HepG2 (cell line): ENCODE data around the gene INTS15. TPM values are rescaled to one million over a fixed set of nuclear protein-coding genes. Genes with fewer than 3 reads are reported as not detected.
A peak's percentile ranks its signal among the peaks of the same experiment; 100 is the strongest.

Experiments used
- FOXC1 ChIP-seq: sonication (generic); formaldehyde crosslinking; IDR thresholded peaks from 2 replicates; pipeline ENCODE4 v1.8.0; 2022; ENCODE audit warnings: mild to moderate bottlenecking, missing genetic modification reagents, borderline replicate concordance
- GATAD2A ChIP-seq: IDR thresholded peaks from 2 replicates; pipeline ENCODE4 v1.6.1; 2016
- HIVEP1 ChIP-seq: sonication (generic); formaldehyde crosslinking; IDR thresholded peaks from 2 replicates; pipeline ENCODE4 v1.4.0; 2020; ENCODE audit warnings: mild to moderate bottlenecking, missing genetic modification reagents
- IKZF5 ChIP-seq: IDR thresholded peaks from 2 replicates; pipeline ENCODE4 v1.6.1; 2018; ENCODE audit warnings: missing genetic modification reagents, mild to moderate bottlenecking, missing compliant biosample characterization
- MED8 ChIP-seq: sonication (generic); formaldehyde crosslinking; IDR thresholded peaks from 2 replicates; pipeline ENCODE4 v1.8.1; 2023; ENCODE audit warnings: mild to moderate bottlenecking, missing genetic modification reagents; ENCODE audit not compliant: insufficient replicate concordance
- NAIF1 ChIP-seq: sonication (generic); formaldehyde crosslinking; IDR thresholded peaks from 2 replicates; pipeline ENCODE4 v1.5.0; 2020; ENCODE audit warnings: mild to moderate bottlenecking, missing genetic modification reagents, borderline replicate concordance
- NR0B2 ChIP-seq: sonication (generic); formaldehyde crosslinking; IDR thresholded peaks from 2 replicates; pipeline ENCODE4 v1.4.0; 2020; ENCODE audit warnings: mild to moderate bottlenecking, missing genetic modification reagents
- PHF8 ChIP-seq: sonication (generic); formaldehyde crosslinking; IDR thresholded peaks from 2 replicates; pipeline ENCODE4 v1.5.0; 2020; ENCODE audit warnings: missing genetic modification reagents
- SIN3A ChIP-seq: IDR thresholded peaks from 2 replicates; pipeline ENCODE4 v1.6.1; 2011; ENCODE audit warnings: low read depth, mild to moderate bottlenecking, control low read depth, low read length, borderline replicate concordance
- SKIL ChIP-seq: sonication (generic); formaldehyde crosslinking; IDR thresholded peaks from 2 replicates; pipeline ENCODE4 v1.8.0; 2022; ENCODE audit warnings: missing genetic modification reagents, mild to moderate bottlenecking, moderate library complexity, borderline replicate concordance
- SPEN ChIP-seq: sonication (generic); formaldehyde crosslinking; IDR thresholded peaks from 2 replicates; pipeline ENCODE4 v1.5.1; 2020; ENCODE audit warnings: low read depth, mild to moderate bottlenecking, missing genetic modification reagents
- STAT5B ChIP-seq: sonication (generic); formaldehyde crosslinking; IDR thresholded peaks from 2 replicates; pipeline ENCODE4 v1.4.0; 2020; ENCODE audit warnings: missing genetic modification reagents
- TAF1 ChIP-seq: sonication (generic); formaldehyde crosslinking; IDR thresholded peaks from 2 replicates; pipeline ENCODE4 v1.4.0; 2020; ENCODE audit warnings: missing genetic modification reagents
- TCF12 ChIP-seq, 2 experiments: fragments of 450-650 bp in 1 of 2; sonication (generic) in 1 of 2; formaldehyde crosslinking in 1 of 2; IDR thresholded peaks; 2 replicates each; pipeline versions ENCODE4 v1.6.1 to v1.8.0; 2017 to 2022; ENCODE audit warnings: antibody characterized with exemption in 1 of 2, mild to moderate bottlenecking in 1 of 2, missing genetic modification reagents in 1 of 2, moderate library complexity in 1 of 2
- THRA ChIP-seq: sonication (generic); formaldehyde crosslinking; IDR thresholded peaks from 2 replicates; pipeline ENCODE4 v1.4.0; 2020; ENCODE audit warnings: missing genetic modification reagents, borderline replicate concordance
- ZFP91 ChIP-seq: sonication (generic); formaldehyde crosslinking; IDR thresholded peaks from 2 replicates; pipeline ENCODE4 v1.9.0; 2022; ENCODE audit warnings: missing genetic modification reagents, mild to moderate bottlenecking, borderline replicate concordance
- ZNF3 ChIP-seq: IDR thresholded peaks from 2 replicates; pipeline ENCODE4 v1.7.0; 2017; ENCODE audit warnings: inconsistent platforms
- ZNF607 ChIP-seq: sonication (generic); formaldehyde crosslinking; IDR thresholded peaks from 2 replicates; pipeline ENCODE4 v1.5.1; 2020; ENCODE audit warnings: missing genetic modification reagents, mild to moderate bottlenecking, borderline replicate concordance
- ZNF784 ChIP-seq: sonication (generic); formaldehyde crosslinking; IDR thresholded peaks from 2 replicates; pipeline ENCODE4 v1.5.1; 2020; ENCODE audit warnings: missing genetic modification reagents, mild to moderate bottlenecking, borderline replicate concordance
- polyA plus RNA-seq, 8 experiments: library from polyadenylated mRNA; depleted of rRNA in 3 of 8; stranded (reverse) in 7 of 8; unstranded in 1 of 8; fragments of >200 nt; fragmentation: Illumina TruSeq in 4 of 8; extraction: Trizol in 4 of 8; gene quantifications; 2 replicates each; pipeline versions ENCODE4 v1.2.1 to v1.2.3, GENCODE V29; 2011 to 2016; ENCODE audit warnings: low read depth in 4 of 8, missing spikeins in 1 of 8, mixed read lengths in 1 of 8; ENCODE audit not compliant: insufficient read depth in 1 of 8
- total RNA-seq, 5 experiments: library from RNA; depleted of rRNA; stranded (reverse); fragments of >200 nt; fragmentation: Illumina TruSeq; extraction: Trizol; gene quantifications; 2 replicates each; pipeline ENCODE4 v1.2.3, GENCODE V29; 2016; ENCODE audit warnings: low read depth in 1 of 5

Gene INTS15
- total and polyA plus RNA-seq, 2 of the 13 experiments (the other 11 are each of a cell fraction or from before 2014, with no cell fraction given), result 16.3 to 25.7 TPM

GRCh38 chr7:6615723-6616555, 26.1 kb downstream of the INTS15 start (continued):
- TF ChIP-seq ZNF607 (peak; percentile 32; the same call in 1 of the 2 replicates), HIVEP1 (peak; percentile 87), FOXC1 (CRISPR knock-in tag) (peak; percentile 74; the same call in 1 of the 2 replicates), MED8 (CRISPR knock-in tag) (peak; percentile 28), PHF8 (CRISPR knock-in tag) (peak; percentile 67), GATAD2A (CRISPR knock-in tag) (0 out of 2 replicates have a peak, but pooled peaks have one; percentile 33), ZNF3 (CRISPR knock-in tag) (no peak), SPEN (CRISPR knock-in tag) (peak; percentile 53; the same call in 1 of the 2 replicates), SKIL (CRISPR knock-in tag) (peak; percentile 57), IKZF5 (CRISPR knock-in tag) (peak; percentile 56; the same call in 1 of the 2 replicates), ZFP91 (peak; percentile 71; the same call in 1 of the 2 replicates), NR0B2 (0 out of 2 replicates have a peak, but pooled peaks have one; percentile 15), ZNF784 (0 out of 2 replicates have a peak, but pooled peaks have one; percentile 49), STAT5B (CRISPR knock-in tag) (0 out of 2 replicates have a peak, but pooled peaks have one; percentile 23), SIN3A (peak; percentile 66; the same call in 1 of the 2 replicates), TAF1 (CRISPR knock-in tag) (peak; percentile 40; the same call in 1 of the 2 replicates), TCF12 (IDR thresholded peaks at IDR 0.05) (no peak), TCF12 (CRISPR knock-in tag; IDR thresholded peaks at IDR 0.05) (no peak), THRA (CRISPR knock-in tag) (peak; percentile 64; the same call in 1 of the 2 replicates), NAIF1 (CRISPR knock-in tag) (no peak)
